Kidney (tissue), 14 donors: Measurements from ENCODE around the gene DNAJB4. TPM values are rescaled to one million over a fixed set of nuclear protein-coding genes. Genes with fewer than 3 reads are reported as not detected.

Source experiments
- DNase-seq, 5 donors: peaks; one replicate each; pipeline ENCODE4 v3.0.0-alpha.2; 2013 to 2020
- FAIRE-seq: peaks from 2 replicates; lab custom pipeline; 2012; peaks lifted over from hg19 to GRCh38; lab: Jason Lieb, UNC
- H3K27ac ChIP-seq, 2 donors: one replicate each; pipeline ENCODE4 v1.7.0; 2013; ENCODE audit warnings: low read depth in 2 of 2, low read length in 2 of 2, inconsistent platforms in 1 of 2
- H3K27me3 ChIP-seq: one replicate; pipeline ENCODE4 v1.7.1; 2013; ENCODE audit warnings: low read length, inconsistent platforms; ENCODE audit not compliant: control insufficient read depth, insufficient read depth
- H3K36me3 ChIP-seq, 3 donors: one replicate each; pipeline versions ENCODE4 v1.7.0 to v1.7.1; 2013; ENCODE audit warnings: low read length in 3 of 3, control low read depth in 1 of 3, inconsistent platforms in 1 of 3; ENCODE audit not compliant: insufficient read depth in 3 of 3, control insufficient read depth in 2 of 3
- H3K4me1 ChIP-seq, 3 donors: one replicate each; pipeline versions ENCODE4 v1.7.0 to v1.7.1; 2013; ENCODE audit warnings: low read length in 3 of 3, inconsistent platforms in 1 of 3, low read depth in 1 of 3; ENCODE audit not compliant: control insufficient read depth in 2 of 3, insufficient read depth in 2 of 3
- H3K4me3 ChIP-seq, 3 donors: one replicate each; pipeline versions ENCODE4 v1.7.0 to v1.8.1; 2013; ENCODE audit warnings: low read length in 3 of 3, control low read depth in 1 of 3, inconsistent platforms in 1 of 3
- H3K9ac ChIP-seq, 3 donors: one replicate each; pipeline versions ENCODE4 v1.7.0 to v1.7.1; 2013; ENCODE audit warnings: low read length in 3 of 3, control low read depth in 1 of 3, inconsistent platforms in 1 of 3
- H3K9me3 ChIP-seq, 3 donors: one replicate each; pipeline versions ENCODE4 v1.7.0 to v1.7.1; 2013; ENCODE audit warnings: low read length in 3 of 3, control low read depth in 1 of 3, inconsistent platforms in 1 of 3; ENCODE audit not compliant: control insufficient read depth in 2 of 3, insufficient read depth in 1 of 3
- CTCF ChIP-seq: IDR thresholded peaks from 3 replicates; pipeline ENCODE4 v1.5.1; 2012; ENCODE audit warnings: mild to moderate bottlenecking, moderate library complexity, borderline replicate concordance; ENCODE audit not compliant: insufficient read depth; ENCODE audit errors: extremely low read depth
- intact Hi-C: fragments of 100-400 bp; cut with DNase I; formaldehyde crosslinking; loops from one replicate; pipeline ENCODE4 v1.11.1; 2022
- polyA plus RNA-seq: library from polyadenylated mRNA; stranded (reverse); fragments of 350-450 nt; fragmentation: Illumina TruSeq; extraction: RNeasy Lipid Tissue Mini Kit (QIAGEN cat#74804); gene quantifications from one replicate; pipeline ENCODE4 v1.2.3, GENCODE V29; 2014; ENCODE audit warnings: low read depth, low replicate concordance; ENCODE audit not compliant: insufficient read depth
- total RNA-seq: library from RNA; stranded (reverse); fragmentation: NEBNext Ultra II Directional; extraction: Animal tissue kit (Norgen Biotek cat#: 25700); gene quantifications from one replicate; pipeline ENCODE4 v1.2.1, GENCODE V29; 2021
- donor health status: control.
- donor health status: control.
- donor health status: control.
- donor health status: control.
- donor health status: control.
- donor health status: DM: yes; HTN: yes; CAD: no.
- donor health status: Normal renal cell carcinoma (clear cell type).

DNAJB4 gene
- total and polyA plus RNA-seq, 2 donors from 2014 or later = 17.0 to 34.7 TPM

DNA sequence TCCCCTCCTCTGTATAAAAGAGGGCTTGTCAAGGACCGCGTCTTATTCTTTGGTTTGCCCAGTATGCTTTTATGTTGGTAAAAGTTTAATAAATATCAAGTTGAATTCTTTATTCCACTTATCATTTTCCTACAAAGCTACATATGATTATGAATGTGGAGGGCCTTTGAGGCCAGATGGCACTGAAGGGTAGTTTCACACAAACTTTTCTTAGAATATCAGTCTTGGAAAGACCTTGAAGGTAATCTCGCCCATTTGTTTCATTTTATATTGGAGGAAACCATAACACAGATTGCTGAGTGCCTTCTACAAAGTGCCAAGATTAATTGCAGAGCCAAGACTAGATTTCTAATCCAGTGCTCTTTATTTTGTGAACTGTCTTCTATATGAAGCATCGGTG lies 20.1 kb upstream of the DNAJB4 start:
- H3K27me3 ChIP-seq = no peaks in the 10 kb centered on the region
- H3K9me3 ChIP-seq = no peaks in the 10 kb centered on the region
- no peak overlapping the region for H3K9ac ChIP-seq
- H3K36me3 ChIP-seq = no peaks in the 10 kb centered on the region
- H3K27ac ChIP-seq = no peak overlapping the region
- peaks cover 0 to 8% (median 2%) of the 10 kb centered on the region in 3 donors for H3K4me1 ChIP-seq
- no peak for DNase-seq
- no peak overlapping the region for H3K4me3 ChIP-seq
- no peak for TF ChIP-seq CTCF
- intact Hi-C loops = no loop called here
- no peak for FAIRE-seq

GRCh38 chr1:77986810-77987209 lies 17.9 kb upstream of the DNAJB4 start:
- FAIRE-seq (no peak), DNase-seq (no peak)
- no peak overlapping the region for H3K27ac ChIP-seq

GRCh38 chr1:77987919-77988318 lies 16.8 kb upstream of the DNAJB4 start:
- no peak for DNase-seq
- no peak overlapping the region for H3K4me3 ChIP-seq
- intact Hi-C loops = no loop called here
- FAIRE-seq = no peak
- no peak for TF ChIP-seq CTCF
- no peak overlapping the region for H3K27ac ChIP-seq
- no peaks in the 10 kb centered on the region for H3K36me3 ChIP-seq
- no peaks in the 10 kb centered on the region for H3K9me3 ChIP-seq
- H3K9ac ChIP-seq = no peak overlapping the region
- H3K27me3 ChIP-seq = no peaks in the 10 kb centered on the region
- peaks cover 0 to 8% (median 2%) of the 10 kb centered on the region in 3 donors for H3K4me1 ChIP-seq

More at GRCh38 chr1:77986810-77987209, 17.9 kb upstream of the DNAJB4 start:
- Histone ChIP-seq H3K9me3 (no peaks in the 10 kb centered on the region), H3K4me3 (no peak overlapping the region), H3K4me1 (peaks cover 0 to 8% (median 2%) of the 10 kb centered on the region in 3 donors), H3K9ac (no peak overlapping the region), H3K27me3 (no peaks in the 10 kb centered on the region), H3K36me3 (no peaks in the 10 kb centered on the region)
- intact Hi-C loops = no loop called here
- no peak for TF ChIP-seq CTCF

GRCh38 chr1:77989744-77990143 lies 15.0 kb upstream of the DNAJB4 start:
- DNase-seq (no peak), FAIRE-seq (no peak)
- Histone ChIP-seq H3K4me3 (no peak overlapping the region), H3K9ac (no peak overlapping the region), H3K27ac (no peak overlapping the region), H3K4me1 (no peaks in the 10 kb centered on the region), H3K9me3 (no peaks in the 10 kb centered on the region), H3K27me3 (no peaks in the 10 kb centered on the region), H3K36me3 (no peaks in the 10 kb centered on the region)
- no peak for TF ChIP-seq CTCF
- intact Hi-C loops = no loop called here
